ENCODE measurements around the gene GATA3.

Gene GATA3

GRCh38 chr10:8060010-8060703 is 5.7 kb downstream of the GATA3 start:
- H3K4me3 ChIP-seq (replicated peaks in 1 of 2; ENCODE audit: low read depth in 2 of 2, low read length in 2 of 2): no peak overlapping the region
- TF ChIP-seq CTCF (IDR thresholded peaks at IDR 0.05; ENCODE audit: low read depth, low read length): no peak
- DNase-seq (ENCODE audit: low read depth in 2 of 2): no peak

- TF ChIP-seq CTCF (IDR thresholded peaks at IDR 0.05; ENCODE audit: low read depth, low read length): no peak
- DNase-seq (ENCODE audit: low read depth in 2 of 2): no peak
- no peak overlapping the region for H3K4me3 ChIP-seq (replicated peaks in 1 of 2; ENCODE audit: low read depth in 2 of 2, low read length in 2 of 2)
Measured at GRCh38 chr10:8060704-8061121, 6.2 kb downstream of the GATA3 start.

- no peak overlapping the region for H3K4me3 ChIP-seq (replicated peaks in 1 of 2; ENCODE audit: low read depth in 2 of 2, low read length in 2 of 2)
- DNase-seq (ENCODE audit: low read depth in 2 of 2): no peak
- TF ChIP-seq CTCF (IDR thresholded peaks at IDR 0.05; ENCODE audit: low read depth, low read length): no peak
Measured at GRCh38 chr10:8061274-8062211, 7.1 kb downstream of the GATA3 start.

- TF ChIP-seq CTCF (IDR thresholded peaks at IDR 0.05; ENCODE audit: low read depth, low read length): no peak
- no peak for DNase-seq (ENCODE audit: low read depth in 2 of 2)
- H3K4me3 ChIP-seq (replicated peaks in 1 of 2; ENCODE audit: low read depth in 2 of 2, low read length in 2 of 2): no peak overlapping the region
Measured at GRCh38 chr10:8063128-8063908, 8.8 kb downstream of the GATA3 start.

DNA sequence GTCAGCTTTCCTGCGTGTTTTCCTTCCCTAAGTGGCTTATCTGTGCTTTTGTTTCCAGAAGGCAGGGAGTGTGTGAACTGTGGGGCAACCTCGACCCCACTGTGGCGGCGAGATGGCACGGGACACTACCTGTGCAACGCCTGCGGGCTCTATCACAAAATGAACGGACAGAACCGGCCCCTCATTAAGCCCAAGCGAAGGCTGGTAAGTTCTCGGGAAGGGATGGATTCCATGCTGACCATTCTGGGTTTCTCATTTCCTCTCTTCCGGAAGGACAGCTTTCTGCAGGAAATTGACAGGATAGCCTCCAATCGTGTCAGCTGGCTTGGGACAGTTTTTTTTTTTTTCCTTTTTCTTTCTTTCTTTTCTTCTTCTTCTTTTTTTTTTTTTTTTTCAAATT is 9.4 kb downstream of the GATA3 start:
- no peak for DNase-seq (ENCODE audit: low read depth in 2 of 2)
- no peak for TF ChIP-seq CTCF (IDR thresholded peaks at IDR 0.05; ENCODE audit: low read depth, low read length)
- no peak overlapping the region for H3K4me3 ChIP-seq (replicated peaks in 1 of 2; ENCODE audit: low read depth in 2 of 2, low read length in 2 of 2)

GRCh38 chr10:8064436-8064835 is 9.9 kb downstream of the GATA3 start:
- no peak for TF ChIP-seq CTCF (IDR thresholded peaks at IDR 0.05; ENCODE audit: low read depth, low read length)
- no peak for DNase-seq (ENCODE audit: low read depth in 2 of 2)
- H3K4me3 ChIP-seq (replicated peaks in 1 of 2; ENCODE audit: low read depth in 2 of 2, low read length in 2 of 2): no peak overlapping the region

All from cardiac fibroblast (primary cell).